BJ (cell line): Measurements from ENCODE around the gene TENT4A. TPM values are rescaled to one million over a fixed set of nuclear protein-coding genes. Genes with fewer than 3 reads are reported as not detected.

Experiments
- CTCF ChIA-PET: fragments of 350-600 bp; formaldehyde crosslinking; extraction: SDS; loops from one replicate; lab custom pipeline; 2021; ENCODE audit warnings: antibody characterized with exemption, inconsistent platforms; lab: Yijun Ruan, JAX
- POLR2A ChIA-PET: fragments of 300-600 bp; sonication (Branson Sonifier 250); formaldehyde crosslinking; extraction: SDS; loops from one replicate; lab custom pipeline; 2021; ENCODE audit warnings: antibody characterized with exemption; lab: Charles Lee
- DNase-seq: peaks from one replicate; pipeline ENCODE4 v3.0.0-alpha.2; 2011; ENCODE audit warnings: low read depth
- H3K27me3 ChIP-seq: 2 replicates; pipeline ENCODE4 v1.6.0; 2011; ENCODE audit warnings: low read length; ENCODE audit not compliant: control insufficient read depth, insufficient read depth
- H3K36me3 ChIP-seq: 2 replicates; pipeline ENCODE4 v1.5.1; 2011; ENCODE audit warnings: low read length; ENCODE audit not compliant: control insufficient read depth, insufficient read depth
- H3K4me3 ChIP-seq: 2 replicates; pipeline ENCODE4 v1.5.1; 2011; ENCODE audit warnings: low read depth, mild to moderate bottlenecking, control low read depth, low read length
- CTCF ChIP-seq: IDR thresholded peaks from 2 replicates; pipeline ENCODE4 v1.5.1; 2011; ENCODE audit warnings: low read depth, mild to moderate bottlenecking, control low read depth, inconsistent platforms, low read length, moderate library complexity; ENCODE audit not compliant: insufficient read depth
- polyA plus RNA-seq: library from polyadenylated mRNA; depleted of rRNA; stranded (reverse); fragments of >200 nt; gene quantifications from 2 replicates; pipeline ENCODE4 v1.2.3, GENCODE V29; 2011

TENT4A gene
- polyA plus RNA-seq, 1 experiment: 4.0 TPM

GRCh38 chr5:6791031-6791430 lies 77.8 kb downstream of the TENT4A start:
- H3K4me3 ChIP-seq: no peak overlapping the region
- DNase-seq: no peak
- H3K27me3 ChIP-seq: peaks cover 6% of the 10 kb centered on the region; the same call in 1 of the 2 replicates
- ChIA-PET CTCF (no interaction called here), POLR2A (no interaction called here)
- no peaks in the 10 kb centered on the region for H3K36me3 ChIP-seq
- no peak for TF ChIP-seq CTCF

- no peak for TF ChIP-seq CTCF
- POLR2A ChIA-PET: no interaction called here
- CTCF ChIA-PET: interaction anchor here (0.5 to 1.6 kb wide), 2 partner anchors 11 to 680 kb away, joined by 3 read pairs; no protein-coding TSS in a partner anchor
- Histone ChIP-seq H3K36me3 (no peaks in the 10 kb centered on the region), H3K4me3 (no peak overlapping the region), H3K27me3 (peaks cover 6% of the 10 kb centered on the region; the same call in 1 of the 2 replicates)
- no peak for DNase-seq
Observed at GRCh38 chr5:6792376-6792775, 79.1 kb downstream of the TENT4A start.

GRCh38 chr5:6792911-6793471 lies 79.8 kb downstream of the TENT4A start:
- ChIA-PET POLR2A (no interaction called here), CTCF (interaction anchor here (0.5 to 1.6 kb wide), 2 partner anchors 10 to 680 kb away, joined by 3 read pairs; no protein-coding TSS in a partner anchor)
- H3K36me3 ChIP-seq: no peaks in the 10 kb centered on the region
- TF ChIP-seq CTCF: no peak
- H3K27me3 ChIP-seq: peaks cover 6% of the 10 kb centered on the region; the same call in 1 of the 2 replicates
- H3K4me3 ChIP-seq: no peak overlapping the region
- DNase-seq: no peak

GRCh38 chr5:6801236-6801635 lies 88.0 kb downstream of the TENT4A start:
- DNase-seq: no peak
- ChIA-PET CTCF (interaction anchor here (1.5 kb wide), 1 partner anchor 21 kb away, joined by 3 read pairs; no protein-coding TSS in a partner anchor), POLR2A (no interaction called here)
- no peak for TF ChIP-seq CTCF
- H3K4me3 ChIP-seq: no peak overlapping the region
- no peaks in the 10 kb centered on the region for H3K27me3 ChIP-seq
- H3K36me3 ChIP-seq: no peaks in the 10 kb centered on the region

- H3K27me3 ChIP-seq: no peaks in the 10 kb centered on the region
- H3K4me3 ChIP-seq: no peak overlapping the region
- DNase-seq: no peak
- POLR2A ChIA-PET: no interaction called here
- no peak for TF ChIP-seq CTCF
- no peaks in the 10 kb centered on the region for H3K36me3 ChIP-seq
- CTCF ChIA-PET: interaction anchor here (0.6 kb wide), 1 partner anchor 15 kb away, joined by 3 read pairs; no protein-coding TSS in a partner anchor
Observed at GRCh38 chr5:6803981-6804550, 90.8 kb downstream of the TENT4A start.
